Measurements from ENCODE around the gene SLC9A9.

GRCh38 chr3:143245692-143246091, 602.6 kb downstream of the SLC9A9 start:
- no peak for TF ChIP-seq CTCF (IDR thresholded peaks at IDR 0.05)
- TF ChIP-seq EP300 (IDR thresholded peaks at IDR 0.05; ENCODE audit: low read depth) = no peak
- no peak for TF ChIP-seq POLR2A (IDR thresholded peaks at IDR 0.05)

All from transverse colon (tissue), 3 donors.